ENCODE data around the gene ANKRD34A.

The ANKRD34A gene

DNA sequence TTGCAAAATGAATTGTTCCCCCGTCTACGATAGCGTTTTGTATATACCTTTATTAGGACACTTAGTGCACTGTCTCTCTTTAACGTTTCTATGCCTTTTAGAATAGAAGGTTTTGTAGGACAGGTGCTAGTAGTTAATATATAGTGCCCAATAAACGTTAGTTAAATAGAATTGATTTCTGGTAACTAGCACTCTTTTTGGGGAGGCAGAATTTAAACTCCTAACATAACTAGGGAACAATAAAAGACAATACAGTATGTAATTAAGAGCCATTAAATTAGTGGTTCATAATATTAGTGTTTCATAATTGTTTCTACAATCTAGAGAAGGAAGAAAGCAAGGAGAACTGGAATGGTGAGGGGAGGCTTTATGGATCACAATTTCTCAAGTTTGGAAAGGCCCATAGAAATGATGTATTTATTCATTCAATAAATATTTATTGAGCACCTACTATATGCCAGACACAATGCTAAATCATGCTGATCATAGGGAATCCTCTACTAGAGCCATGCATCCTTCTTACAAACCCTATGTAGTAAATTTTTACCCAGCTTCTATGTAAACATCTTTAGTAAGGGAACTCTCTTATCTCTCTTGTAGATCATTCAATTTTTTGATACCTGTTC lies 857 bp upstream of the ANKRD34A start:
- DNase-seq = no peak

DNA sequence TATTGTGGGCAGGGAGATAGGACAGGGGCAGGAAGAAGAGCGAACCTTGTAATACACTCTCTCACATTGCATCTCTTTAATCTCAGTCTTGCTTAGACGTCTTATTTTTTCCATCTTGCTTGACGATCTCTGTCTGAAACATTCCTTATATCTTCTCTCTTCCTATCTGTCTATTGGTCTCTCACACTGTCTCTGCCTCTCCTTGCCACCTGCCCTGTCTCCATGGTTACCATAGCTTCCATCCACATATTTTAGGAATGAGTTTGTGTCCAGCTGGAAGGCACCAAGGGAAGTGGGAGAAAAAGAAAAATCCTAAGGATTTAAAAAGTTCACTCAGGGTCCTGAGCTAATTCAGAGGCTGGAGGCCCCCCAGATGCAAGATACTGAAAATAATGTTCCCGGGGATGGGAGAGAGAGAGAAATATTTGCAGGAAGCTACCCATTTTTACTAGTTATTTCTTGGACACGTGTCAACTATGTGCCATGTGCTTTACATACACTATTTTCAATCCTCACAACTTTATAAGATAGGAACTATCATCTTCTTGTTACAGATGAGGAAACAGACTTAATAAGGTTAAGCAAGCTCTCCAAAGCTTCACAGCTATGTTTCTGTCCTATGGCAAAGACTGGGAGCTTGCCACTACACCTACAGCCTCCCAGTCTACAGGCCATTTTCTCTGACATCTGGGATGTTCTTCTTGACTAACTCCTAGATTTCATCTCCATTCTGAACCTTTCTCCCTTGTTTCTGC lies 933 bp downstream of the ANKRD34A start:
- peak; percentile 48 for DNase-seq

DNA sequence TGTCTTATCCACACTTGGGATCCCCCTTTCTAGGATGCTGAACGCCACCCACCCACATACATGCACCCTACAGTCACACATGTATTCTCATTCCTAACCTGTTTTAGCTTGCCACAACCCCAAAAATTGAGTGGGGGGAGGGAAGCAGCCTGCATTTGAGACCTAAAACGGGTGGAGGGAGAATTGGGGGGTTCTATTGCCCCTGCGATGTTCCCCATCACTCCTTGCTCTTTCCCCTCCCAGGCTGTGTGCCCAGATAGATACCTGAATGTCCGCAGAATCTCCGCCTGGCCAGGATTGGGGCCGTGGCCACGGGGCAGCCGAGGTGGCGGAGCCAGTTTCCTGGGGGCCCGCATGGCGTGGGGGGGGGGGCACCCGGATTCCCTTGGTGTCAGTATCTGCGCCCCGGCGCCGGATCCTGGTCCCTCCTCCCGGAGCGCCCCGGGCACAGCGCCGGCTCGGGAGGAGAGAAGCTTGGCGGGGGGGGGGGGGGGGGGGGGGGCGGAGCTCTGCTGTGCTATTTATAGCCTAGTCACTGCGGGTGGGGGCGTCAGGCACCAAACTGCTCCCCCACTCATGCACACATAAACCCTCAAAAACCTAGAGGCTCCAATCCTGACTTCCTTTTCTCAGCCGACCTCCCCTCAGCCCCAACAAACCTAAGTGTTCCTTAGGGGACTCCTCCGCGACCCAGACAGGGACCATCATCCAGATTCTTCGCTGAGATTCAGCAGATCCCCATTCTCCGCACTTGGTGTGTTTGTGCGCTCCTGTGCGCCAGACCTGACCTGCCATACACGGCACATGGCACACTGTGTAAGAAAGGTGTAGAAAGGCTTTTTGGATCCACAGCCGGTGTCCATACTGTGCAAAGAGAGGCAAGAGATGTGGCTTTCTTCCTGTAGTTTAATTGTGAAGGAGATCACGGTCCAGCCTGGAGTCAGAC lies 1.9 kb downstream of the ANKRD34A start:
- no peak for DNase-seq

DNA sequence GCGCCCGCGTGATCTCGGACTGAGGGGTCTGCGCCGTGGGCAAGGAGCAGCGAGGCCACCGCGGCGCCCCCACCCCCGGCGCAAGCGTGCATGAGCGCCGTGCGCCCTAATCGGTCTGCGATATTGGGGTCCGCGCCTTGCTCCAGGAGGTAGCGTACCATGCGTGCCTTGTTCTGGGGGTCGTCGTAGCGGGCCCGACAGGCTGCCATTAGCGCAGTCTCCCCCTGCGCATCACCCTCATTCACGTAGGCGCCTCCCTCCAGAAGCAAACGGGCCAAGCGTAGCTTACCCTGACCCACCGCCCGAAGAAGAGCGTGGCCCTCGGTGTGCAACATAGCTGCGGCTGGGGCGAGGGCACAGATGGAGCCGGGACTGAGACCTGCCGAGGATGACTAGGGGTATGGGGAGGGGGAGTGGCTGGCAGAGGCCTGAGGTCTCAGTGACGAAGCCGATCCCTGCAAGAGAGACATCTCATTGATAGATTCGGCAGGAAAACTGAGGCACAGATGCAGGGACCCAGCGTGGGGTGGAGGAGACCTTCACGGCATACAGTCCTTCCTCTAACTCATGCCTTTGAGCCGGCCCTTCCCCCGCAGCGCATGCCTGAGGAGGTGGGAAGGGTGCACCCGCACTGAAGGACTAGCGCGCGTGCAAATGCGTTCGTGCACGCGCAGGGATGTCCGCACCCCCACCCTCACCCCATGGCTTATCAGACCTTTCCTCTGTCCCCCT lies 2.8 kb downstream of the ANKRD34A start:
- no peak for DNase-seq

DNA sequence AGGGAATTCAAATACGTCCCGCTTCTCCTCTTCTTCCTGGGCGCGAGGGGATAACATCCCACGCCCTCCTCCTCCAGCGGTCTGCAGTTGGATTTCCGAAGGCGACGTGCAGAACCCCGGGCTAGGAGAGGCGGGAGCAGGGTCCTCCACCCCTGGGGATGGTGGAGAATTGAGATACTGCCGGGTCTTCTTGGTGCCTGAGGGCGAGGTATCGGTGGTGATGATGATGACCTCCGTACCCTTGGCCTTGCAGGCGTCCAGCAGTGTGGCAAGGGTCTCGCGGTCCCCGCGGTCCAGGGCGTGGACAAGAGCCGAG lies 3.3 kb downstream of the ANKRD34A start:
- DNase-seq = no peak

DNA sequence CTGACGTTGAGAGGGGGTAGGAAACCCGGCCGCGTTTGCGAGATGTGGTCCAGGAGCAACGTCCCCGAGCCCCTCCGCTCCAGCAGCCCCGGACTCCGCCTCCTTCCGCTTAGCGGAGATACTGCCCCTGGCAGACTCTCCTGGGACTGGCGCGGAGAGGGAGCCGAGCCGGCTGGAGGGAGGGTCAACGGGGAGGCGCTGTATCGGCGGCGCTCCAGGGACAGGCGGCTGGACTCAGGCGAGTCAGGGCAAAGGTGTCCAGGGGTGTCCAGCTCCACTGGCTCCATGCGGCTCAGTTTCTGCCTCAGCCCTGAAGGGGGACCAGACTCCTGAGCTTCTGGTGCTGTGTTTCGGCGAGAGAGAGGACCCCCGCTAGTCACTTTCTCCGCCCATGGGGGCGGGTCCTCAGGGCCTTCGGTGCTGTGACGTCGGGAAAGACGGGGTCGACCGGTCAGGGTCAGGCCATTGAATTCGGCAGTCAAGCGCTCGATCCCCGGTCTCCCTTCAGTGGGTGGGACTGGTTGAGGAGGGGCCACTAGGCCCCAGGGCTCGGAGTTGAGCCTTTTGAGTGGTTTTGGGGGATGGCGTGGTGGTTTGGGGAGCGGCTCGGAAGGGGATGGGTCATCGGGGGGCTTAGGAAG lies 3.8 kb downstream of the ANKRD34A start:
- peak; percentile 67 for DNase-seq

DNA sequence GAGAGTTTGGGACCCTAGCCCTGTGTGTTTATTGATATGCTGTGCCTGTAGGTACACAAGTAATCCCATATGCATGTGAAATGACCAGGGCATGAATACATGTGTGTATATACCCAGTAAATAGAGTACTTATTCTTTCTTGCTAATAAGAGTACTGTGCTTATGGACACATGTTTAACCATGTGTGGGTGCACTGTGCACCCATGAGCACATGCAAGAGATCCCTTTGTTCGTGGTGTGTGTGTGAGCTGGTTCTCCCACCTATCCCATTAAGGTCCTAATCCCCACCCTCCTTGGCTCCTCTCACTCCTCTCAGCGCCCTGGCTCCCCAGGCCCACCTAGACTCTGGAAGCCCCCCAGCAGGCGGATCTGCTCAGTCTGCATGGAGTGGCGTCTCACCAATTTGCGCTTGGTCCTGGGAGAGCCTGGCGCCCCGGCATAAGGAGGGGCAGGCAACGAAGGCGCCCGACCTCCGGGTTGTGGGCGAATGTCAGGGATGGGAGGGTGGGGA lies 4.4 kb downstream of the ANKRD34A start:
- DNase-seq = no peak

DNA sequence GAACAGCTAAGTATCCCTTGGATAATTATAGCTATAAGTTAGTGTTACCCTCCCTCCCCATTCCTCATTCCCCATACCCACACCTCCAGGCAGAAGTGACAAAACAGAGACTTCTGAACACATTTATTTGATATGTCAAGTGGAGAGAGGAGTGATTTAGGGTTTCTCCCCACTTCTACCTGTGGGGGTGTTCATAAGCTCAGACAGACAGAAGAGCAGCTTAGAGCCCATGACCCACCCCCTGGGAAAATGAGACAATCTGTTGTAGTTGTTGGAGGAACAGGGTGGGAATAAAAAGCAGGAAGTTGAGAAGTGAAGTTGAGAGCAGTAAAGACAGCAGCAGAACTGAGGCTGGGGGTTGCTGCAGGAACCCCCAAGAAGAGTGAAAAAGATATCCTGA lies 5.0 kb downstream of the ANKRD34A start:
- no peak for DNase-seq

DNA sequence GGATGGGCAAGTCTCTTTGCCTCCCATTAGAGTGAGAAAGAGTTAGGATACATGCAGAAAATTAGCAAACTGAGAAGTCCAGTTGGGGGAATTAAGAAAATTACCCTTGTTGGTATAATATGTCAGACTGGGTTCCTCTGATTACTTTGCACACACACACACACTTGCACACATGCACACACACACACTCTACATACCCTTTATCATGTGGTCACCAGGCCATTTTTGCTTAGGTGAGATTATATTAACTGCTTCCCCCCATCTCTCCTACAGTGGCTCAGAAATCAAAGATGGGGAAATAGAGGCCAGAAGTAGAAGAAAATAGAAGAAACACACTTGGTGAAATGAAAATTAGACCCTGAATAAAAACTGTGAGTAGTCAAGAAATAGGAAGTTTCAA lies 5.6 kb downstream of the ANKRD34A start:
- DNase-seq = no peak

DNA sequence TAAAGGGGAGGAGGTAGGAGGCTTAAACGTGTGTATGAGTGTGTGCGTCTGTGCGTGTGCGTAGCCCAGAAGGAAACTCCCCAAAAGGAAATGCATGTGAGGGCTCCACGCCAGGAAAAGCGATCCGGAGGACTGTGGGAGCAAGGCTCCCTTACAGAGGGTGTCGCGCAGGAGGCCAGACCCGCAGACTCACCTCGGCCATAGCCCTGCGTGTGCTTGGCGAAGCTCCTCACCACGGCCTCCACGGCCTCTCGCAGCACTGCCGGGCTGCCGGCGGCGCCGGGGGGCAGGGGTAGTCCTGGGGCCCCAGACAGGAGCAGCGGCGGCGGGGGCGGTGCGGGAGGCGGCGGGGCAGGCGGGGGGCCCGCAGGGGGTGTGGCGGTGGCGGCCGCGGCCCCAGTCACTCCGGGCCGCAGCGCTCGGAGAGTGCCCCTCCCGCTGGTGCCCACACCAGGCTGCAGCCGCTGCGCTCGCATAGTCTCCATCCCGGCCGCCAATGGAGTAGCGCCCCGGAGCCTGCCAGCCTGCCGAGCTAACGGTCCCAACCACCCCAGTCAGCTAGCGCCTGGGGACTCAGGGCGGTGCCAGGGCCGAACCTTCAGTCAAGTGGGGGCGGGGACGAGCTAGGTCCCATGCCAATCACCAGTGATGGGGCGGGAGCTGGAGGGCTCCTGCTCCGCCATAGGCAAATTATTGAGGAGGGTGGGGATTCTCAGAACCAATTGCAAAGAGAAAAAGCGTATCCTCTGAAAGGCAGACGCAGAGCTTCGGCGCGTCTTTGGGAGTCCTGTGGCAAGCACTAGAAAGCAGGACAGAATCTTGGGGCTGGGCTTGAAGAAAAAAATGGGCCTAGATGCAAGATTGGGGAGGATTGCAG lies 6.7 kb downstream of the ANKRD34A start, which contains the start of gene LIX1L:
TSS of gene LIX1L (minus strand) at position 575 of the 877 bp plus-strand sequence. CDS start at position 485, 90 bp downstream.
- DNase-seq = peak; percentile 94

DNA sequence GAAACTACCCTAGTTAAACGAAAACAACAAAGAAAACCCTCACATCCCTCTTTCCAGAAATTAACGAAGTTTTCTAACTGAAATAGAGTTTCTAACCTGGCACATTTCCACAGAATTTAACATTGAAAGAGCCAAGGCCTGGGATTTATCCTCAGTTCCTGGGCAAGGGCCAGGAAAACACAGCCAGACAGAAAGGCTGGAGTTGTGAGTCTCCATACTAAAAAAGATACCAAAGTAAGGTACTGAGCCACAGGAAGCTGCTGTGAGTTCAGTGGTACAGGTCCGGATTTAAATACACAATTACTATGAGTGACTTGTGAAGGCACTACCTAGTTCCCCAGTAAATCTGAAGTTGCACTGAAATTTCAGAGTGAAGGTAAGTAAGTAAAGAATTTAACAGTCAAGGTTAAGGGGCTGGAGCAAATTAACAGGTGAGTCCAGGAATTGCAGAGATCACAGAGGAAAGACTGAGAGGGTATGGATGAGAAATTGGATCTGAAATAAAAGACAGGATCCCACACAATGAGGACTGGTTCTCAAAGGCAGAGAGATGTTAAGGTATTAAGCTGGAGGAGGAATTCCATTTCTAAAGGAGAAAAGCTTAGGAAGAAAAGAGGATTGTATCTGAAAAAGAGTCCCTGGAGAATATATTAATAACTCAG lies 7.5 kb downstream of the ANKRD34A start:
- DNase-seq = peak; percentile 44

DNA sequence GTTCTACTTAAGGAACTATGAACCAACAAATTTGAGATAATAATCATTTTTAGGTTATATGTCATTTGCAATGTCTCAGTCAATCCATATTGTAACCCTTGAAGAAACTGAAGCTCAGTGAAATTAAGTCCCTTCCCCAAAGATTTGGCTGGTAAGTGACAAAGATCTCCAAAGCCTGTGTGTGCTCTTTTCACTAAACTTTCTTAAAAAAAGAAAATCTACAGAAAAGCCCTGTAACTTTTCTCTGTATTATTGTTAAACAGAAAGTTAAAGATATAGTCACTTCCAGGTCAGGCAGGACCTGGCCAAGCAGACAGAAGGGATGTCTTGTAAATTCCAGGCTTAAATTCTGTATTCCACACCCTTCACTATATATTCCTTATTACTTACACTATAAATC lies 8.0 kb downstream of the ANKRD34A start:
- DNase-seq = no peak

DNA sequence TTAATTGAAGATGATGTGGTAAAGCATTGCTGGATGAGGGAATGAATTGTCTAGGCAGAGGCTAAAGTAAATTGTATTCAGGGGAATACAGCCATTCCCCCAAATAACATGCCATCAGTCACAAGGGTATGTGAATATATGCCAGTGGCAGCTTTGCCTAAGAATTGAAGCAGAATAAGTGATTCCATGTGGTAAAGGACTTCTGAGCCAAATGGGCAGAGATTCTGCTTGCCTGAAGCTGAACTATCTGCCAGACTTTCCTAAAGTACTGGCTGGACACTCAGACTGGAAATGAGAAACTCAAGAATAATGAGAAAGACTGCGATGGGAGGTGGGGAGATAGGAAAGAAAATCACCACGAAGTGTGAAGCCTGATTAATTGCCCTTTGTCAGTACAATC lies 8.9 kb downstream of the ANKRD34A start:
- no peak for DNase-seq

DNA sequence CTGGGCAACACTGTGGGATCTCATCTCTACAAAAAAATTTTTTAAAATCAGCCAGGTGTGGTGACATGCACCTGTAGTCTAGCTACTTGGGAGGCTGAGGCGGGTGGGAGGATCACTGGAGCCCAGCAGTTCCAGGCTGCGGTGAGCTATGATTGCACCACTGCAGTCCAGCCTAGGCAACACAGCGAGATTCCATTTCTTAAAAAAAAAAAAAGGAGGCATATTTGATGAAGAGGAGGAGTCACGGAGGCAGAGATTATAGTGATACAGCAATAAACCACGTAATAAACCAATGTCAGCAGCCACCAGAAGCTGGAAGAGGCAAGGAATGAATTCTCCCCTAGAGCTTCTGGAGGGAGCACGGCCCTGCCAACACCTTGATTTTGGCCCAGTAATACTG lies 10.5 kb downstream of the ANKRD34A start:
- no peak for DNase-seq

DNA sequence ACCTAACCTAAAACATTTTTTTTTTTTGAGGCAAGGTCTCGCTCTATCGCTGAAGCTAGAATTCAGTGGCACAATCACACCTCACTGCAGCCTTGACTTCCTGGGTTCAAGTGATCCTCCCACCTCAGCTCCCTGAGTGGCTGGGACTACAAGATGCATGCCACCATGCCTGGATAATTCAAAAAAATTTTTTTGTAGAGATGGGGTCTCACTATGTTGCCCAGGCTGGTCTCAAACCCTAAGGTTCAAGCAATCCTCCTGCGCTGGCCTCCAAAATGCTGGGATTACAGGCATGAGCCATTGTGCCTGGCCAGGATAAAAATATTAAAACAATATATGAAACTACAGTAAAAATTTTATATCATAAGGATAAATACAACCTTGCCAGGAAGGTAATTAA lies 11.5 kb downstream of the ANKRD34A start:
- DNase-seq = no peak

DNA sequence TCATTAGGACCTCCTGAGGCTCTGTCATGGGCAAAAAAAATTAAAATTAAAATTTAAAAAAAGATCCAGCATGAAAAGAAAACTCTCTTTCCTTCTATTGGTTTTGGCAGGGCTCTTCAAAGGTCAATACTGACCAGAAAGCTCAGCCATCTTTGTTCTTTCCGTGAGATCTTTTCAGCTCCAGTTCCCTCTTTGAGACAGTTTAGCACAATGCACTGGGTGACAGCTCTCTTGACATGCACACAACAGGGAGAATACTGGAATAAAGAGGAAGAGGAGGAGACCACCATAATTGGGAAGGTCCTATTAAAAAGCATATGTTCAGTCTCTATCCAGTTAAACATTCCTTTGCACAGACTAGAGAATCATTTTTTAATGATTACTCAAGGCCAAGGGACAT lies 12.8 kb downstream of the ANKRD34A start:
- no peak for DNase-seq

DNA sequence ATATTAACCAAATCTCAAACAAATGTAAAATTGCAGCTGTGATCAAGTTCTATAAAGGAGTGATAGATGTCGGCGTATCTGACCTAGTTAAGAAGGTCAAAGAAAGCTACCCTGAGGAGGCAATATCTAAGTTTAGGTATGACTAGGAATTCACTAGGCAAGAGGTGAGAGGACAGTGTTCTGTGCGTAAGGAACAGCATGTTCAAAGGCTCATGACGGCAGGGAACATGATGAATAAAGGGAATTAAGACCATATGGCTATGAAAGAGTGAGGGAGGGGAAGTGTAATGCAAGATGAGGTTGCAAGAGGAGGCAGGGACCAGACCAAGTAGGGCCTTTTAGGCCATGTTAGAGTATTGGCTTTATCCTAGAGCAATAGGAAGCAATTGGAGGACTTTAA lies 15.2 kb downstream of the ANKRD34A start:
- no peak for DNase-seq

DNA sequence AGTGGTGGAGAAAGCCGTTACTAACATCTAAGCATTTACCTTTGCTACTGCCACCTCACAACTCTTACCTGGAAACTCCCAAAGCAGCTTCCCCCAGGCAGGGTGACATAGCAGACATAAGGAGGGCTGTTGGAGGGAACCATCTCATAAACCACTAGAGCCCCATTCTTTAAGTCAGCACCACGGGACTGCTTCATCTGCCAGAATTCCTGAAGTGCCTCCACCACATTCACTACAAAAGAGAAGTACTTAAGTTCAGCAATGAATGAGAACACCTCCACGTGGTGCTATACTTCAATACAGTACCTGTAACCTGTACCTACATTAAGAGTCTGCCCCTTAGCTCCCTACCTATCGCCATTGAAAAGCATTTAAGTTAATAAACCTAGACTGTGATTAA lies 16.8 kb downstream of the ANKRD34A start:
- no peak for DNase-seq

DNA sequence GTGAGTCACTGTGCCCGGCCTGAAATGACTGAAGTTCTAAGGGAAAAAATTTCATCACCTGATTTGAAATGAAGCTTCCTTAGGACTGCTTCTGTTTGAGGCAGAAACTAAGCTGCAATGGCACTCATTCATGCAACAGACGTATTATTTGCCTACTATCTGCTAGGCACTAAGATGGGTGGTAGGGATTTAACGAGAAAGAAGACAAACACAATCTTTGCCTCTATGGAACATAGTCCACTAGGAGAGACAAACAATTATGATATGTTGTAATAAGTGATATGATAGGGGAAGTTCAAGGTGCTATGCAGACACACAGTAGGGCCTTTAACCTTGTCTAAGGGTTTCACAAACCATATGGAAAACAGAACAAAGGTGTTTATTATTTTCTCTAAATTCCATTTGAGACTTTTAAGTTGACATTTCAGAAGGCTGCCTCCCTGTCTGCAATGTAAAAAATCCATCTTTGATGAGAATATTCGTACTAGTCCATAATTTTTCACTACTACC lies 17.8 kb downstream of the ANKRD34A start:
- no peak for DNase-seq

DNA sequence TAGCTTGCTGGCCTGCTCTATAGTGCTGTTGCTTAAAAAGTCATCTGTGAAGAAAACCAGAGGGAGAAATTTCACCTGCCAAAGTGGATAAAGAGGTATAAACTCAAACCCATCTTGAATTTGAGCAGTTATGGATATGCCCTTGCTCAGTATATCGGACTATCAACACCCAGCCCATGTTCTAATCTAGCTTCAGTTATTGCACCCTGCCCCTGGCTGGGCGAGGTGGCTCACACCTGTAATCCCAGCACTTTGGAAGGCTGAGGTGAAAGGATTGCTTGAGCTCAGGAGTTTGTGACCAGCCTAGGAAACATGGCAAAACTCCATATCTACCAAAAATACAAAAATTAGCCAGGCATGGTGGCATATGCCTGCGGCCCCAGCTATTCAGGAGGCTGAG lies 19.8 kb downstream of the ANKRD34A start:
- DNase-seq = no peak

Measured in kidney glomerular epithelial cell (primary cell).